Measurements from ENCODE around the gene LIPE. TPM values are rescaled to one million over a fixed set of nuclear protein-coding genes. Genes with fewer than 3 reads are reported as not detected.

LIPE gene
- polyA plus RNA-seq, 1 donor (not counting 4 experiments of a cell fraction or from before 2014, with no cell fraction given), result 6.1 TPM

DNA sequence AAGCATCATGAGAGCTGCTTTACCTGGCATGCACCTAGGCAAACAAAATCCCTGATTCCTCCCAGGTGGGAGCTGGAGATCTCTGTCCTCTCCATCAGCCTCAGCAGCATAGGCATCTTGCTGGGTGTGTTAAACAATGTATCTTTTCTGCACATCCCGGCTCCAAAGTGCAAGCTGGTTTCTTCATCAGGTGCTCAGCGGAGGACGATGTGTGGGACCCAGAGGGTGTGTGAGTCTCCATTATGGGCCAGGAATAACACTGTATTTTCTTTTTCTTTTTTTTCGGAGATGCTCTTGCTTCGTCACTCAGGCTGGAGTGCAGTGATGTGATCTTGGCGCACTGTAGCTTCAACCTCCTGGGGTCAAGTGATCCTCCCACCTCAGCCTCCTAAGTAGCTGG lies 47.0 kb downstream of the LIPE start:
- no peak for TF ChIP-seq CTCF (optimal IDR thresholded peaks at IDR 0.05 in 1 of 3, IDR thresholded peaks at IDR 0.05 in 1 of 3, conservative IDR thresholded peaks at IDR 0.05 in 1 of 3; ENCODE audit: extremely low read depth in 1 of 3, insufficient read depth in 2 of 3, low read length in 3 of 3)
- TF ChIP-seq EZH2 (IDR thresholded peaks at IDR 0.05; ENCODE audit: low read length), result no peak
- no peak for FAIRE-seq
- dilution Hi-C loops (cut with MboI; ENCODE audit: extremely low pct_ligation_motif_present, low sequenced_read_pairs), result no loop called here

GRCh38 chr19:42378225-42379215 lies 48.7 kb downstream of the LIPE start:
- FAIRE-seq (no peak), DNase-seq (ENCODE audit: low read depth, low spot score) (no peak)
- Histone ChIP-seq H3K27ac (ENCODE audit: control insufficient read depth, insufficient read depth, low read length) (no peak overlapping the region), H4K20me1 (ENCODE audit: control insufficient read depth, extremely low read depth, insufficient read depth, low read length) (no peaks in the 10 kb centered on the region), H3K9me1 (ENCODE audit: control insufficient read depth, extremely low read depth, insufficient read depth, low read length) (no peaks in the 10 kb centered on the region), H3K4me3 (ENCODE audit: control insufficient read depth in 2 of 3, extremely low read depth in 1 of 3, insufficient read depth in 2 of 3, low read depth in 1 of 3, low read length in 3 of 3) (no peak overlapping the region), H3K4me2 (ENCODE audit: control insufficient read depth, extremely low read depth, insufficient read depth, low read depth, low read length) (no peak overlapping the region), H3K4me1 (ENCODE audit: control insufficient read depth, extremely low read depth, insufficient read depth, low read length) (peaks cover 6% of the 10 kb centered on the region), H3K36me3 (ENCODE audit: control insufficient read depth in 2 of 2, extremely low read depth in 1 of 2, insufficient read depth in 2 of 2, low read length in 2 of 2) (no peaks in the 10 kb centered on the region), H2AFZ (ENCODE audit: control insufficient read depth, low read length) (no peak overlapping the region), H3K9ac (ENCODE audit: control insufficient read depth, extremely low read depth, insufficient read depth, low read length) (no peak overlapping the region), H3K79me2 (ENCODE audit: control insufficient read depth, insufficient read depth, low read length) (no peaks in the 10 kb centered on the region), H3K9me3 (ENCODE audit: control insufficient read depth, low read depth, low read length) (no peaks in the 10 kb centered on the region), H3K27me3 (ENCODE audit: control insufficient read depth, extremely low read depth, insufficient read depth, low read length) (peaks cover 5% of the 10 kb centered on the region)
- no peak for TF ChIP-seq EZH2 (IDR thresholded peaks at IDR 0.05; ENCODE audit: low read length)
- TF ChIP-seq CTCF (optimal IDR thresholded peaks at IDR 0.05 in 1 of 3, IDR thresholded peaks at IDR 0.05 in 1 of 3, conservative IDR thresholded peaks at IDR 0.05 in 1 of 3; ENCODE audit: extremely low read depth in 1 of 3, insufficient read depth in 2 of 3, low read length in 3 of 3), result no peak
- dilution Hi-C loops (cut with MboI; ENCODE audit: extremely low pct_ligation_motif_present, low sequenced_read_pairs), result no loop called here

More for the DNA sequence above, 47.0 kb downstream of the LIPE start:
- H3K9me1 ChIP-seq (ENCODE audit: control insufficient read depth, extremely low read depth, insufficient read depth, low read length), result no peaks in the 10 kb centered on the region
- no peak overlapping the region for H3K9ac ChIP-seq (ENCODE audit: control insufficient read depth, extremely low read depth, insufficient read depth, low read length)
- H3K27me3 ChIP-seq (ENCODE audit: control insufficient read depth, extremely low read depth, insufficient read depth, low read length), result peaks cover 5% of the 10 kb centered on the region
- no peak overlapping the region for H3K4me3 ChIP-seq (ENCODE audit: control insufficient read depth in 2 of 3, extremely low read depth in 1 of 3, insufficient read depth in 2 of 3, low read depth in 1 of 3, low read length in 3 of 3)
- no peak overlapping the region for H3K27ac ChIP-seq (ENCODE audit: control insufficient read depth, insufficient read depth, low read length)
- H3K4me1 ChIP-seq (ENCODE audit: control insufficient read depth, extremely low read depth, insufficient read depth, low read length), result peaks cover 6% of the 10 kb centered on the region
- no peaks in the 10 kb centered on the region for H3K79me2 ChIP-seq (ENCODE audit: control insufficient read depth, insufficient read depth, low read length)
- H4K20me1 ChIP-seq (ENCODE audit: control insufficient read depth, extremely low read depth, insufficient read depth, low read length), result no peaks in the 10 kb centered on the region
- no peaks in the 10 kb centered on the region for H3K36me3 ChIP-seq (ENCODE audit: control insufficient read depth in 2 of 2, extremely low read depth in 1 of 2, insufficient read depth in 2 of 2, low read length in 2 of 2)
- no peak overlapping the region for H2AFZ ChIP-seq (ENCODE audit: control insufficient read depth, low read length)
- no peak overlapping the region for H3K4me2 ChIP-seq (ENCODE audit: control insufficient read depth, extremely low read depth, insufficient read depth, low read depth, low read length)
- H3K9me3 ChIP-seq (ENCODE audit: control insufficient read depth, low read depth, low read length), result no peaks in the 10 kb centered on the region
- no peak for DNase-seq (ENCODE audit: low read depth, low spot score)

All from keratinocyte (primary cell).